GM23338 (cell line): ENCODE results near the gene PCNX3. TPM values are rescaled to one million over a fixed set of nuclear protein-coding genes. Genes with fewer than 3 reads are reported as not detected.

Experiments
- ATAC-seq: fragments of 200-7000 bp; cut with Tn5 transposase; 3 replicates; pipeline ENCODE4 v1.9.1; 2020
- DNase-seq: peaks from one replicate; pipeline ENCODE4 v3.0.0-alpha.2; 2015; ENCODE audit warnings: low spot score
- H2AFZ ChIP-seq: fragments of 200-600 bp; sonication (generic); 2 replicates; pipeline ENCODE4 v1.8.0; 2016; ENCODE audit warnings: antibody characterized with exemption, mild to moderate bottlenecking, moderate library complexity
- H3F3A ChIP-seq: fragments of 200-600 bp; sonication (generic); replicated peaks from 2 replicates; pipeline ENCODE4 v1.8.0; 2017; ENCODE audit warnings: antibody characterized with exemption, mixed run types, low read depth
- H3K27ac ChIP-seq: fragments of 200-600 bp; sonication (generic); 2 replicates; pipeline ENCODE4 v1.6.1; 2016; ENCODE audit warnings: low read depth
- H3K27me3 ChIP-seq: fragments of 200-600 bp; sonication (generic); 2 replicates; pipeline ENCODE4 v1.8.0; 2016; ENCODE audit warnings: mild to moderate bottlenecking, mixed run types, moderate library complexity; ENCODE audit not compliant: insufficient read depth
- H3K36me3 ChIP-seq: fragments of 200-600 bp; sonication (generic); 2 replicates; pipeline ENCODE4 v1.8.0; 2016; ENCODE audit warnings: mild to moderate bottlenecking; ENCODE audit not compliant: insufficient read depth
- H3K4me1 ChIP-seq: fragments of 200-600 bp; sonication (generic); 2 replicates; pipeline ENCODE4 v1.8.0; 2016; ENCODE audit warnings: mild to moderate bottlenecking, moderate library complexity; ENCODE audit not compliant: insufficient read depth
- H3K4me2 ChIP-seq: fragments of 200-600 bp; sonication (generic); 2 replicates; pipeline ENCODE4 v1.7.1; 2017; ENCODE audit warnings: mixed run types
- H3K4me3 ChIP-seq: fragments of 200-600 bp; sonication (generic); 2 replicates; pipeline ENCODE4 v1.6.1; 2016; ENCODE audit warnings: mixed run types
- H3K79me2 ChIP-seq: fragments of 200-600 bp; sonication (generic); replicated peaks from 2 replicates; pipeline ENCODE4 v1.8.0; 2017; ENCODE audit warnings: mild to moderate bottlenecking; ENCODE audit not compliant: insufficient read depth
- H3K9me2 ChIP-seq: fragments of 200-600 bp; sonication (generic); 2 replicates; pipeline ENCODE4 v1.8.0; 2017; ENCODE audit not compliant: insufficient read depth
- H4K20me1 ChIP-seq: fragments of 200-600 bp; sonication (generic); replicated peaks from 2 replicates; pipeline ENCODE4 v1.8.0; 2017; ENCODE audit warnings: mild to moderate bottlenecking; ENCODE audit not compliant: insufficient read depth
- H3K27ac Mint-ChIP-seq: 2 replicates; pipeline ENCODE4 v1.8.0; 2020; ENCODE audit warnings: inconsistent platforms, mild to moderate bottlenecking, moderate library complexity, mixed read lengths
- H3K27me3 Mint-ChIP-seq: 3 replicates; pipeline ENCODE4 v1.8.0; 2022; ENCODE audit warnings: low read depth, mild to moderate bottlenecking, moderate library complexity, mixed read lengths, inconsistent platforms; ENCODE audit not compliant: insufficient read depth, poor library complexity
- H3K36me3 Mint-ChIP-seq: 3 replicates; pipeline ENCODE4 v1.8.0; 2021; ENCODE audit warnings: low read depth, mild to moderate bottlenecking, inconsistent platforms, moderate library complexity, mixed read lengths
- H3K4me1 Mint-ChIP-seq: 3 replicates; pipeline ENCODE4 v1.8.0; 2020; ENCODE audit warnings: mild to moderate bottlenecking, inconsistent platforms, mixed read lengths
- H3K4me3 Mint-ChIP-seq: 3 replicates; pipeline ENCODE4 v1.8.0; 2021; ENCODE audit warnings: moderate library complexity, mild to moderate bottlenecking, inconsistent platforms, mixed read lengths
- H3K9me3 Mint-ChIP-seq: 3 replicates; pipeline ENCODE4 v1.8.0; 2020; ENCODE audit warnings: moderate library complexity, mild to moderate bottlenecking, inconsistent platforms, mixed read lengths
- CTCF ChIP-seq, 2 experiments: fragments of 200-600 bp in 1 of 2; sonication (generic) in 1 of 2; conservative IDR thresholded peaks; 2 replicates each; pipeline versions ENCODE4 v1.5.1 to v1.6.1; 2016 to 2017; ENCODE audit warnings: antibody characterized with exemption in 2 of 2, low read depth in 2 of 2, mild to moderate bottlenecking in 2 of 2, moderate library complexity in 1 of 2
- EZH2 ChIP-seq: fragments of 200-600 bp; sonication (generic); IDR thresholded peaks from one replicate; pipeline ENCODE4 v1.8.0; 2017; ENCODE audit warnings: antibody characterized with exemption, mild to moderate bottlenecking, low read depth; ENCODE audit not compliant: unreplicated experiment
- ZNF462 ChIP-seq: fragments of 250-450 bp; sonication (Bioruptor Pico); IDR thresholded peaks from 2 replicates; pipeline ENCODE4 v1.5.0; 2020; ENCODE audit warnings: mild to moderate bottlenecking, moderate library complexity
- polyA plus RNA-seq: library from polyadenylated mRNA; unstranded; fragments of >200 nt; fragmentation: Nextera tagmentation; extraction: Ambion mirVana; gene quantifications from 2 replicates; pipeline ENCODE4 v1.2.1, GENCODE V29; 2016
- total RNA-seq: library from RNA; depleted of rRNA; stranded (reverse); fragments of >200 nt; shearing (Covaris generic); gene quantifications from 2 replicates; pipeline ENCODE4 v1.2.3, GENCODE V29; 2014

Gene PCNX3
- total and polyA plus RNA-seq, 2 experiments from 2014 or later: 8.7 to 52.2 TPM

GRCh38 chr11:65624931-65625627 is 9.5 kb downstream of the PCNX3 start:
- Mint-ChIP-seq H3K36me3 (peaks cover 48% of the 10 kb centered on the region), H3K4me3 (no peak overlapping the region), H3K27ac (no peak overlapping the region), H3K4me1 (no peaks in the 10 kb centered on the region; the same call in 2 of the 3 replicates), H3K9me3 (no peaks in the 10 kb centered on the region), H3K27me3 (peaks cover 9% of the 10 kb centered on the region)
- Histone ChIP-seq H3K4me3 (no peak overlapping the region), H3K4me1 (no peaks in the 10 kb centered on the region), H2AFZ (no peak overlapping the region), H4K20me1 (no peaks in the 10 kb centered on the region; the same call in 1 of the 2 replicates), H3K27me3 (no peaks in the 10 kb centered on the region), H3K79me2 (no peaks in the 10 kb centered on the region), H3K9me2 (no peaks in the 10 kb centered on the region), H3K27ac (no peak overlapping the region), H3K4me2 (no peak overlapping the region), H3F3A (no peaks in the 10 kb centered on the region; the same call in 1 of the 2 replicates), H3K36me3 (peaks cover 7% of the 10 kb centered on the region)
- DNase-seq (no peak), ATAC-seq (no peak)
- TF ChIP-seq EZH2 (no peak), CTCF (conservative IDR thresholded peaks at IDR 0.05; ENCODE audit: low read depth in 2 of 2) (0 out of 4 replicates have a peak, but pooled peaks of 1 of the 2 experiments have one; percentile 4)

GRCh38 chr11:65625628-65626342 is 10.2 kb downstream of the PCNX3 start:
- H3K9me3 Mint-ChIP-seq: no peaks in the 10 kb centered on the region
- TF ChIP-seq ZNF462 (CRISPR knock-in tag) (no peak), CTCF (conservative IDR thresholded peaks at IDR 0.05; ENCODE audit: low read depth in 2 of 2) (peak; percentile 48 to 76)
- H3K27ac Mint-ChIP-seq: no peak overlapping the region
- H3K36me3 Mint-ChIP-seq: peaks cover 50% of the 10 kb centered on the region
- no peaks in the 10 kb centered on the region; the same call in 1 of the 2 replicates for H3F3A ChIP-seq
- H3K4me1 Mint-ChIP-seq: no peaks in the 10 kb centered on the region; the same call in 2 of the 3 replicates
- no peak overlapping the region for H3K4me3 ChIP-seq
- H3K79me2 ChIP-seq: no peaks in the 10 kb centered on the region
- DNase-seq (peak; percentile 75), ATAC-seq (peak; percentile 86)
- H2AFZ ChIP-seq: no peak overlapping the region
- peaks cover 9% of the 10 kb centered on the region for H3K27me3 Mint-ChIP-seq
- H3K27me3 ChIP-seq: no peaks in the 10 kb centered on the region
- H3K27ac ChIP-seq: 0 out of 2 replicates have a peak overlapping the region, but pooled peaks have one; percentile 6
- peaks cover 7% of the 10 kb centered on the region for H3K36me3 ChIP-seq
- H3K4me3 Mint-ChIP-seq: no peak overlapping the region
- H3K9me2 ChIP-seq: no peaks in the 10 kb centered on the region
- H3K4me2 ChIP-seq: no peak overlapping the region
- no peaks in the 10 kb centered on the region; the same call in 1 of the 2 replicates for H4K20me1 ChIP-seq
- H3K4me1 ChIP-seq: no peaks in the 10 kb centered on the region
